HEK293T (cell line): Measurements from ENCODE around the gene ARMC5.

Experiments
- ELF4 ChIP-seq: fragments of 450-650 bp; IDR thresholded peaks from 2 replicates; pipeline ENCODE4 v1.6.1; 2017; ENCODE audit warnings: antibody characterized with exemption
- FOXM1 ChIP-seq: fragments of 450-650 bp; IDR thresholded peaks from 2 replicates; pipeline ENCODE4 v1.6.1; 2017; ENCODE audit warnings: mild to moderate bottlenecking, borderline replicate concordance
- HDGF ChIP-seq: fragments of 450-650 bp; IDR thresholded peaks from 2 replicates; pipeline ENCODE4 v1.6.1; 2017; ENCODE audit warnings: antibody characterized with exemption, borderline replicate concordance
- SP1 ChIP-seq: fragments of 450-650 bp; IDR thresholded peaks from 2 replicates; pipeline ENCODE4 v1.6.1; 2017

- TF ChIP-seq SP1, result no peak
- TF ChIP-seq HDGF, result no peak
- TF ChIP-seq FOXM1, result no peak
- no peak for TF ChIP-seq ELF4
These were observed 3.5 kb upstream of the ARMC5 start for GRCh38 chr16:31455601-31456314.
